Activated CD4-positive, alpha-beta T cell treated with anti-CD3 and anti-CD28 coated beads, Interleukin-2, amount 50 U/mL, for 1 hour (primary cell): ENCODE results near the gene LGALS16.
"Not testable (repeated sequence)": the region's sequence is repeated elsewhere in the genome, so short reads cannot be mapped to it uniquely, and the experiment has no call there.

Experiments
- DNase-seq: peaks from one replicate; pipeline ENCODE4 v3.0.0-alpha.2; 2020

The LGALS16 gene

DNA sequence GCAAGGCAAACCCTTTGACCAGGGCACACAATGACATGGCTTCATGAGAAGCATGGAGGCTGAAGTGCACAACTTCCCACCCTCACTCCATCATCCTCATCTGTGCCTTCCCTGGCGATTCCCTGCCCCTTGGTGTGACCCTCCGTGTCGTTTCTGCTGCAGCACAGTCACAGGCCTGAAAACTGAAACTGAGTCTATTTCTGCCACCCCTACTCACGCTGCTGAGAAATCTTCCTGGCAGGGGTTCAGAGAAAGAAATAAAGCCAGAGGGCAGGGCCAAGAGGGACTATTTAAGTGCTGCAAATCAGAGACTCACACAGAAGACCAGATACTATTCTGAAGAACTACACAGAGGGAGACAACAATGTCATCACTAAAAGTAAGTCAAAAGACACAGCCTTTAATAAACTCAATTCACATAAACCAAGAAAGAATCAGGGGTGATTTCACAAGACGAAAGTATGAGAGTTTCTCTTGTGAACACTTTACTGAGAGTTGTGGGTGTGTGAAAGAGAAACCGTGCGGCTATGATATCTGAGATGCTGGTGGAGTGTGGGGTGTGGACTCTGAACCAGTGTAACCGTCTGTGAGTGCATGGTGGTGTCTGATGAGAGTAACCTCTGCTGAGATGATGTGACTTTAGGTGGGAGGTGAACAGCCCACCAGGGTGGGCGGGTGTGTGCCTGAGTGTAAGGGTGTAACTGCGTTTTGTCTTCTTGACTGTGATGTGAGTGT is 23.5 kb downstream of the LGALS16 start:
- DNase-seq, result no peak

DNA sequence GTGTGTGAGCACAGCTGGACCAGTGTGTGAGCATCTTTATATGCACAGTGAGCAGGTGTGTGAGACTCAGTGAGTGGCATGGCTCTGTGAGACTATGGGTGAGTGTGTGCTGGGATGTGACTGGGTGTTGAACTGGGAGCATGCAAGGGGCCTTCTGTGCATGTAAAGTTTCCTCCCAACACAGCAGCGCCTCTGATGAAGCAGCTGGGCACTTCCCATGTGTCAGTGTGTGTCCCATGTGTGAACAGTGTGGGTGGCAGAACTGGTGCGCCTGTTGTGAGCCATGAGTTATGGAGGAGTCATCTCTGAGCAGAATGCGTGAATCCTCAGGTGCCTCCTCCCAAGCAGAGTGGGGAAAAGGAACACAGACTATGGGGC is 24.1 kb downstream of the LGALS16 start:
- no peak for DNase-seq

DNA sequence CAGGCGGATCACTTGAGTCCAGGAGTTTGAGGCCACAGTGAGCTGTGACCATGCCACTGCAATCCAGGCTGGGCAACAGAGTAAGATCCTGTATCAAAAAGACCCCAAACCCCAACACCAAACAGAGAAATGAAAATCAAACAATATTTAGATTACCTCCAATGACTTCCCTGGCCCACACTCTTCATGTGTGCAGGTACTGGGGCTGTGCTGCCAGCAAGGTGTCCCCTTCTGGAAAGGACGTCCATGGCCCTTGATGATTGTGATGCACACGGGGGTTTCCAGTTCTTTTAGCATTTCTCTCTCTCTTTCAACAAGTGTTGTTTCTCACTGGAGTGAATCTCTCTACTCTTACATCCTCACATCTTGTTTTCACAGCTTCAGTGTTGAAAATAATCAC is 24.9 kb downstream of the LGALS16 start:
- DNase-seq, result no peak

DNA sequence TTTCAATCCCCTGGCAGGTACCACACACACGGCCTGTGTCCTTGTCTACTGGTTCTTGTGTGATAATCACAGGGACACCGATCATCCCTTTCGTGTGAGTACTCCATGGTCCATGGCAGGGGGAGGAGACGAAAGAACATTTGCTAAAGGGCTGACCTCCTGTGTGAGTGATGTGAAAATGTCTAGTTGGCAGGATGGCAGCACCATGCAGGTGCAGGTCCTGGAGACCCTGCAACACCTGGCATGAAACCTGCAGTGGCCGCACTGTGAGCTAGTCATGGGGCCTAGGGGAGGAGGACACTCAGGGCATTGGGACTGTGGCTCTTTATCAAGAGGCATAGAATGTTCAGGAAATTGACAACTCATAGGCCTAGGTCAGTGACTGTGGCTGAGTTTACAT is 25.7 kb downstream of the LGALS16 start:
- no peak for DNase-seq

DNA sequence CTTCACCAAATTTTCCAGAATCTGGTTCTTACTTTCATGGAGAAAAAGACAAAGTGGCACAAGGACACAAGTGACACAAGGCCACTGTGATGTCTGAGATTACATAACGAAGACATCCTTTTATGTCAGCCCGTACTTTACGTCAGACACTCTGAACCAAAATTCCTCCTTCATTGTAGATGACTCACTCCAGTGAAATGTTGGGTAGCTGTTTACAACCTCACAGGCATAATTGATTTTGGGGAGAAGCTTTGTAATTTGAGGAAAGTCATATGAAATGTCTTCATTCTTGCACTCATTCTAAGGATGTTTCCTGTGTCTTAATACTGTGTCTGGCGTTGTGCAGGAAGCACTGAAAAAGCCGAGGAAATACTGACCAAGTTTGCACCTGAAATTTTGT is 28.6 kb downstream of the LGALS16 start:
- no peak for DNase-seq

DNA sequence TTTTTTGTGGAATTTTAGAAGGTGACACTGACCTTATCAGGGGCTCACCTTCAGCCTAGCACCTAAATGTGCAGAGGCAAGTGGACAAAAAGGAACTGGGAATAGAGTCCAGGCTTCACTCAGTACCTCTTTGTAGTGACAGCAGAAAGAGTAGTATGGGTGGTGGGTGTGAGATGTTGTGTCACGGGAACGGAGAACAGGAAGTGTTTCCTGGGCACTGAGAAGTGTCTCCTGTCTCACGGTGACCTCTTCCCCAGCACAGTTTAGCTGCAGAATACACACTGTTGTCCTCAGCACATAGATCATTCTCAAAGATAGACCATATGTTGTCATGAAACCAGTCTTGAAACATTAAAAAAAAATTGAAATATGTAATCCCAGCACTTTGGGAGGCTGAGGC is 31.0 kb downstream of the LGALS16 start:
- DNase-seq, result no peak

DNA sequence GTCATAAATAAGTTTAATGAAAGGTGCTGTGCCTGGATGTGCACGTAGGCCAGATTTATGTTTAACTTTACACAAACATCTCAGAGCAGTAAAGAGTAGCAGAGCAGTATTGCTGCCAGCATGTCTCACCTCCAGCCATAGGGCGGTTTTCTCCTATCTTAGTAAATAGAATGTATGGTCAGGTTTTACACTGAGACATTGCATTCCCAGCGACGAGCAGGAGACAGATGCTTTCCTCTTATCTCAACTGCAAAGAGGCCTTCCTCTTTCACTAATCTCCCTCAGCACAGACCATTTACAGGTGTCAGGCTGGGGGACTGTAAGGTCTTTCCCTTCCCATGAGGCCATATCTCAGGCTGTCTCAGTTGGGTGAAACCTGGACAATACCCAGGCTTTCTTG is 32.9 kb downstream of the LGALS16 start:
- DNase-seq, result not testable (repeated sequence)

DNA sequence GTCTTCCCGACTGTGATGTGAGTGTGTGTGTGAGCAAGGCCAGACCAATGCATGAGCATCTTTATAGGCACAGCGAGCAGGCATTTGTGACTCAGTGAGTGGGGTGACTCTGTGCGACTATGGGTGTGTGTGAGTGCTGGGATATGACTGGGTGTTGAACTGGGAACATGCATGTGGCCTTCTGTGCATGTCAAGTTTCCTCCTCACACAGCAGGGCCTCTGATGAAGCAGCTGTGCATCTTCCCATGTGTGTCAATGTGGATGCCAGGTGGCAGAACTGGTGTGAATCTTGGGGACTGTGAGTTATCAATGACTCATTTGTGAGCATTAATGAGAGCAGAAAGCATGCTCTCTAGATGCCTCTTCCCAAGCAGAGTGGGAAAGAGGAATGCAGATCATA is 36.5 kb downstream of the LGALS16 start:
- no peak for DNase-seq

DNA sequence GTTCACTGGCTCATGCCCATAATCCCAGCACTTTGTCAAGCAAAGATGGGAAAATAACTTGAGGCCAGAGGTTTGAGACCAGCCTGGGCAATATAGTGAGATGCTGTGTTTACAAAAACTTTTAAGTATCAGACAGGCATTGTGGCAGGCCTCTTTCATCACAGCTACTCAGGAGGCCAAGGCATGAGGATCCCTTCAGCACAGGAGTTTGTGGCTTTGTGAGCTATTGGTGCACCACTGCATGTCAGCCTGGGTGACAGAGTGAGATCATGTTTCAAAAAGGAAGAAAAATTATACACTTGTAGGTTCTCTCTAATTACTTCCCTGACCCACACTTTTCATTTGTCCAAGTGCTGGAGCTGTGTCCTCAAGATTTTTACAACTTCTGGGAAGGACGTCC is 37.1 kb downstream of the LGALS16 start:
- no peak for DNase-seq

DNA sequence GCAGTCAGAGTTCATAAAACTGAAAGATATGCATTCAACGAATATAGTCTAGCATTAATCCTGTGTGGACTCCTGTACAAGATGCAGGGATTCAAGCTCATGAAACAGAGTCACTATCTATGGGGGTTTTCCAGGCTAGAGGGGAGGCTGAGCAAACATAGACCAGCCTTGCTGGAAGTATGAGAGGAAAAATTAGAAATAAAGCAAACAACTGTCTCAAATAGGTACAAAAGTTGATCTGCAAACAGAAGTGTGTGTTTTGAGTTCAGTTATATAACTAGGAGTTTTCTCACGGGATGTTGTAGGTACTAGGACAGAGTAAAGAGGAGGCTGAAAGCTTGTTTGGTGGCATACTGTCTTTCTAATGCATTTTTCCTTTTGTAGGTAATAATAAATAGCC is 40.0 kb downstream of the LGALS16 start:
- no peak for DNase-seq

DNA sequence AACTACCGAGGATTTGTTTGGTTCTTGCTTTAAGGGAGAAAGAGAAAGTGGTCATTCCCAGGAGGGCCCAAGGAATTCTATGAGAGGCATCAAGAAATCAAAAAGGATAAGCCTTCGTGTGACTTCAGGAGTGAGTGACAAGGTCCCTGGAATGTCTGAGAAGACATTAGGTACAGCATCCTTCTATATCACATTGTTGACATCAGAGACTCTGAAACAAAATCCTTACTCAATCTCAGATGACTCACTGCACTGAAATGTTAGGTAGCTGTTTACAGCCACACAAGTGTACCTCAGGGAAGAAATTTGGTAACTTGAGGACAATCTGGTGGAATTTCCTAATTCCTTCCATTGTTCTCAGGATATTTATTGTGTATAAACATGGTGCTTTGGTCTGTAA is 40.7 kb downstream of the LGALS16 start:
- DNase-seq, result no peak

DNA sequence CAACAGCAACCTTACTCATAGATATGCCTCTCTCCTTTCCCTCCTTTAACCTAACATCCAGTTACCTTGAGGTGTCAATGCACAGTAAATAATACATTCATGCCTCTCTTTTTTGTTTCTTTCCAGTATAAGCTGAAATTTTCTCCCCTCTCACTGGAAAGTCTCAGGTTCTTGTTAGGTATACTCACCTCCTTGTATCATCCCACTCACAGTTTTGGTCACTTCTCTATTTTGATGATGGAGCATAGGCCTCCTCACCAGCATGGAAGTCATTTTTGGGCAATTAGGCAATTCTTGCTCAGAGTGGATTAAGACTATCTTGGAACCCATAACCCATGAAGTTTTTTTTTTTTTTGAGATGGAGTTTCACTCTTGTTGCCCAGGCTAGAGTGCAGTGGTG is 42.8 kb downstream of the LGALS16 start:
- no peak for DNase-seq

DNA sequence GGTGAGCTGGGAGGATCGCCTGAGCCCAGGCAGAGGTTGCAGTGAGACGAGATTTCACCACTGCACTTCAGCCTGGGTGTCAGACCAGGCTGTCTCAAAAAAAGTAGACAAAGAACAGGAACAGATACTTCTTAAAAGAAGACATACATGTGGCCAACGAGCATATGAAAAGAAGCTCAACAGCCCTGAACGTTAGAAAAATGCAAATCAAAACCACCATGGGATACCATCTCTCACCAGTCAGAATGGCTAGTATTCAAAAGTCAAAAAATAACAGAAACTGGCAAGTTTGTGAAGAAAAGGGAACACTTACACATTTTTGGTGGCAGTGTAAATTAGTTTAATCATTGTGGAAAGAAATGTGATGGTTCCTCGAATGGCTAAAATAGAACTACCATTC is 45.6 kb downstream of the LGALS16 start:
- no peak for DNase-seq

DNA sequence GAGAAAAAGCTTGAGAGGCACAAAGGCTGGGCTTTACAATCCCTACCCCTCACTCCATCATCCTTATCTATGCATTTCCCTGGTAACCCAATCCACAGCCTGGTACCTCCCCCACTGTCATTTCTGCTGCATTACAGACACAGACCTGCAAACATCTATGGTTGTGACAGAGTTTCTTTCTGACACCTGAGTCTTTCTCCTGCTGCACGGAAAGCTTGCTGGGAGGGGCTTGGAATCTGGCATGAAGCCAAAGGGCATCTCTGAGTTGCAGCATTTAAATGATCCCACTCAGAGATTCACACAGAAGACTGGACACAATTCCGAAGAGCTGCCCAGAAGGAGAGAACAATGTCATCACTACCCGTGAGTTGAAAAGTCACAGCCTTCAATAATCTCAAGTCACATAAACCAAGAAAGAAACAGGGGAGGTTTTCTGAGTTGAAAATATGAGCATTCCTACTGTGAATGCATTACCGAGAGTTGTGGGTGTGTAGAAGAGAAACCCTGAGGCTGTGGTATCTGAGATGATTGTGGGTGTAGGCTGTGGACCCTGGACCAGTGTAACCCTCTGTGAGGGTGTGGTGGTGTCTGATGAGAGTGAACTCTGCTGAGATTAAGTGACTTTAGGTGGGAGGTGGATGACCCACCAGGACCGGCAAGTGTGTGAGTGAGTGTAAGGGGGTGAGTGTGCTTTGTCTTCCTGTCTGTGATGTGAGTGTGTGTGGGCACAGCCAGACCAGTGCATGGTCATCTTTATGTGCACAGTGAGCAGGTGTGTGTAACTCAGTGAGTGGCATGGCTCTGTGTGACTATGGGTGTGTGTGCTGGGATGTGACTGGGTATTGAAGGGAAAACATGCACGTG is 48.7 kb downstream of the LGALS16 start, which contains the start of gene LGALS14:
Gene LGALS14, plus strand, starts transcription at position 301 of the 864 bp plus-strand sequence. Its CDS starts 48 bp downstream, at position 349.
- no peak for DNase-seq

DNA sequence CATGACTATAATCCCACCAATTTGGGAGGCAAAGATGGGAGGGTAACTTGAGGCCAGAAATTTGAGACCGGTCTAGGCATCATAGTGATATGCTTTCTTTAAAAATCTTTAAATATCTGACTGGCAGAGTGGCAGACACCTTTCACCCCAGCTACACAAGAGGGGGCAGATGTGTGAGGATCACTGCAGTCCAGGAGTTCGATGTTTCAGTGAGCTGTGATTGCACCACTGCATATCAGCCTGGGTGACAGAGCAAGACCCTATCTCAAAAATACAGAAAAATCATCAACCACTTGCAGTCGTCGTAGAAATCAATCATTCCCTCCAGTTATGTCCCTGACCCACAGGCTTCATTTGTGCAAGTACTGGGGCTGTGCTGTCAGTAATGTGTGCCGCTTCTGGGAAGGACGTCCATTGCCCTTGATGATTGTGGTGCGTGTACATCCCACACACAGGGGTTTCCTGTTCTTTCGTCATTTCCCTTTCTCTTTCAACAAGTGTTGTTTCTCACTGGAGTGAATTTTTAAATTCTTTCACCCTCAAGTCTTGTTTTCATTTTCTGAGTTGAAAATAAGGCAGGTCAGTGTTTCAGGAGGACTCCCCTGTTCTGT is 50.0 kb downstream of the LGALS16 start:
- DNase-seq, result no peak

DNA sequence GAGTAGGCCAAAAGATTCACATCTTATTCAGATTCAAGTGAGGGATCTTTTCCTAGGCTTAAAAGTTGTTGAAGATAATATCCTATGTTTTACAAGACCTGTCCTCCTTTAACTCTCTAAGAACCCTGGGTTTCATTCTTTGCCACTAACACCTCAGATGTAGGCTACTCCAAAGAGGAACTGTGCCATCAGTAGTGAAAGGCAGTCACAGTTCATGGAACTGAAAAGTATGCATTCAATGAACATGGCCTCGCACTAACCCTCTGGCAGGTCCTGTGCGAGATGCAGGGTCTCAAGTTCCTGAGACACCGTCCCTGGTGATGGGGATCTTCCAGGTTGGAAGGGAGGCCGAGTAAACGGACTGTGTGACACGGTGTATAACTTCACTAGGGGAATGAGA is 52.9 kb downstream of the LGALS16 start:
- DNase-seq, result no peak

DNA sequence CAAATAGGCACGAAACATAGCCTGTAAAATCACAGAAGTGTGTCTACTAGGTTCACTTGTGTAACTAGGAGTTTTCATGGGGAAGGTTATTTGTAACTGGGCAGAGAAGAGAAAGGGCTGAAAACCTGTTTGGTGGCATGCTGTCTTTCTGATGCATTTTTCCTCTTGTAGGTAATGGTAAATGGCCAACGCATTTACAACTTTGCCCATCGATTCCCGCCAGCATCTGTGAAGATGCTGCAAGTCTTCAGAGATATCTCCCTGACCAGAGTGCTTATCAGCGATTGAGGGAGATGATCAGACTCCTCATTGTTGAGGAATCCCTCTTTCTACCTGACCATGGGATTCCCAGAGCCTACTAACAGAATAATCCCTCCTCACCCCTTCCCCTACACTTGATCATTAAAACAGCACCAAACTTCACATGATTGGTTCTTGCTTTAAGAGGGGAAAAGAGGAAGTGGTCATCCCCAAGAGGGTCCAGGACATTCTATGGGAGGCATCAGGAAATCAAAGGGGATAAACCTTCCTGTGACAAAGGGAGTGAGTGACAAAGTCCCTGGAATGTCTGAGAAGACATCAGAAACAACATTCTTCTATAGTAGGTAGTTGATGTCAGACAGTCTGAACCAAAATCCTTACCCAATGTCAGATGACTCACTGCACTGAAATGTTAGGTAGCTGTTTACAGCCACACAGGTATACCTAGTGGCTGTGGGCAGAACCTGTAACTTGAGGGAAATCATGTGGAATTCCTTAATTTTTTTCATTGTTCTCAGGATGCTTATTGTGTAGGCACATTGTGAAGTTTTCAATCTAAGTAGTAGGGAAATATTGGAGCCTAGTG is 53.5 kb downstream of the LGALS16 start:
- DNase-seq, result no peak
